Smooth muscle cell (in vitro differentiated cells): Measurements from ENCODE around the gene CRYBG1. TPM values are rescaled to one million over a fixed set of nuclear protein-coding genes. Genes with fewer than 3 reads are reported as not detected.
"Not testable (repeated sequence)": the region's sequence is repeated elsewhere in the genome, so short reads cannot be mapped to it uniquely, and the experiment has no call there.

Experiments used
- DNase-seq: peaks from one replicate; lab custom pipeline; 2025; ENCODE audit not compliant: unreplicated experiment; lab: John Stamatoyannopoulos, UW
- H2AFZ ChIP-seq: fragments of 200-600 bp; sonication (generic); 2 replicates; pipeline ENCODE4 v1.6.0; 2016; ENCODE audit warnings: antibody characterized with exemption, low read depth, mild to moderate bottlenecking
- H3F3A ChIP-seq: fragments of 200-600 bp; sonication (generic); 2 replicates; pipeline ENCODE4 v1.6.0; 2017; ENCODE audit warnings: antibody characterized with exemption, low read depth
- H3K27ac ChIP-seq: fragments of 200-600 bp; sonication (generic); 2 replicates; pipeline ENCODE4 v1.5.1; 2016; ENCODE audit warnings: low read depth, mild to moderate bottlenecking
- H3K27me3 ChIP-seq: fragments of 200-600 bp; sonication (generic); 2 replicates; pipeline ENCODE4 v1.6.1; 2016; ENCODE audit warnings: low read depth, mild to moderate bottlenecking
- H3K36me3 ChIP-seq: fragments of 200-600 bp; sonication (generic); 2 replicates; pipeline ENCODE4 v1.5.1; 2016; ENCODE audit warnings: low read depth
- H3K4me1 ChIP-seq: fragments of 200-600 bp; sonication (generic); 2 replicates; pipeline ENCODE4 v1.5.1; 2016; ENCODE audit warnings: low read depth
- H3K4me2 ChIP-seq: fragments of 200-600 bp; sonication (generic); 2 replicates; pipeline ENCODE4 v1.6.0; 2016; ENCODE audit warnings: mild to moderate bottlenecking
- H3K4me3 ChIP-seq: fragments of 200-600 bp; sonication (generic); 2 replicates; pipeline ENCODE4 v1.5.1; 2016; ENCODE audit warnings: mild to moderate bottlenecking
- H3K79me2 ChIP-seq: fragments of 200-600 bp; sonication (generic); 2 replicates; pipeline ENCODE4 v1.6.0; 2016; ENCODE audit warnings: low read depth, mild to moderate bottlenecking
- H3K9ac ChIP-seq: fragments of 200-600 bp; sonication (generic); 2 replicates; pipeline ENCODE4 v1.6.0; 2016; ENCODE audit warnings: low read depth
- H3K9me3 ChIP-seq: fragments of 200-600 bp; sonication (generic); replicated peaks from 2 replicates; pipeline ENCODE4 v1.5.1; 2016; ENCODE audit warnings: low read depth
- H4K20me1 ChIP-seq: fragments of 200-600 bp; sonication (generic); 2 replicates; pipeline ENCODE4 v1.6.0; 2016; ENCODE audit warnings: low read depth
- WGBS: methylation state at CpG from one replicate; pipeline ENCODE4 v1.1.7; 2016; ENCODE audit warnings: low lambda C conversion rate; 5-methylcytosine and 5-hydroxymethylcytosine counted together
- polyA plus RNA-seq: library from polyadenylated mRNA; unstranded; fragments of >200 nt; fragmentation: Nextera tagmentation; extraction: Ambion mirVana; gene quantifications from 2 replicates; pipeline ENCODE4 v1.2.1, GENCODE V29; 2016
- total RNA-seq: library from RNA; depleted of rRNA; stranded (reverse); fragments of >200 nt; gene quantifications from 2 replicates; pipeline ENCODE4 v1.2.3, GENCODE V29; 2014
- TF ChIP-seq, protein P1 (sequence below): fragments of 200-600 bp; sonication (generic); IDR thresholded peaks from 2 replicates; pipeline ENCODE4 v1.5.1; 2017; ENCODE audit warnings: borderline replicate concordance, mild to moderate bottlenecking, antibody characterized with exemption; ENCODE audit not compliant: insufficient read depth, poor library complexity, severe bottlenecking

CRYBG1 gene
- total and polyA plus RNA-seq, 2 experiments from 2014 or later: 0.98 to 11.9 TPM

DNA sequence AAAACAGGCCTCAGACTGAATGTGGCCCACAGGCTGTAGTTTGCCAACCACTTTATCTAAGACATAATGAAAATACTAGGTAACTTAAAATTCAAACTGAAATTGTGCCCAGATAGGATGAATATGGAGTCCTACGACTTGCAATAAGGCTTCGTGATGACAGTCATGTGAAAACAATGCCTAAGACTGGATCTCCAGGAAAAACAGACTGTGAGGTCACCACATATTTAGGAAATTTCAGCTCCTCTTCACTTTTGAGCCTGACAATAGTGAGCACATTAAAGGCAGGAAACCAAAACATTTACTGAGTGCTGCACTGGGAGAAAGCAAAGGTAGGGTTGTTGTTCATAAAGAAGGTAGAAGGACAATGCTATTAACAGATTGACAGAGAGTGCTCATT, 218.8 kb downstream of the CRYBG1 start:
- WGBS: 72% methylated on average over 2 of the region's 2 CpGs
- Histone ChIP-seq H3K27me3 (no peaks in the 10 kb centered on the region), H3K36me3 (no peaks in the 10 kb centered on the region), H3K9me3 (no peaks in the 10 kb centered on the region), H3K4me3 (no peak overlapping the region), H3F3A (no peaks in the 10 kb centered on the region), H2AFZ (no peak overlapping the region), H3K27ac (no peak overlapping the region), H4K20me1 (no peaks in the 10 kb centered on the region), H3K9ac (no peak overlapping the region), H3K4me1 (no peaks in the 10 kb centered on the region), H3K4me2 (no peak overlapping the region), H3K79me2 (no peaks in the 10 kb centered on the region)
- TF ChIP-seq, protein P1, sequence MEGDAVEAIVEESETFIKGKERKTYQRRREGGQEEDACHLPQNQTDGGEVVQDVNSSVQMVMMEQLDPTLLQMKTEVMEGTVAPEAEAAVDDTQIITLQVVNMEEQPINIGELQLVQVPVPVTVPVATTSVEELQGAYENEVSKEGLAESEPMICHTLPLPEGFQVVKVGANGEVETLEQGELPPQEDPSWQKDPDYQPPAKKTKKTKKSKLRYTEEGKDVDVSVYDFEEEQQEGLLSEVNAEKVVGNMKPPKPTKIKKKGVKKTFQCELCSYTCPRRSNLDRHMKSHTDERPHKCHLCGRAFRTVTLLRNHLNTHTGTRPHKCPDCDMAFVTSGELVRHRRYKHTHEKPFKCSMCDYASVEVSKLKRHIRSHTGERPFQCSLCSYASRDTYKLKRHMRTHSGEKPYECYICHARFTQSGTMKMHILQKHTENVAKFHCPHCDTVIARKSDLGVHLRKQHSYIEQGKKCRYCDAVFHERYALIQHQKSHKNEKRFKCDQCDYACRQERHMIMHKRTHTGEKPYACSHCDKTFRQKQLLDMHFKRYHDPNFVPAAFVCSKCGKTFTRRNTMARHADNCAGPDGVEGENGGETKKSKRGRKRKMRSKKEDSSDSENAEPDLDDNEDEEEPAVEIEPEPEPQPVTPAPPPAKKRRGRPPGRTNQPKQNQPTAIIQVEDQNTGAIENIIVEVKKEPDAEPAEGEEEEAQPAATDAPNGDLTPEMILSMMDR: no peak
- no peak for DNase-seq

DNA sequence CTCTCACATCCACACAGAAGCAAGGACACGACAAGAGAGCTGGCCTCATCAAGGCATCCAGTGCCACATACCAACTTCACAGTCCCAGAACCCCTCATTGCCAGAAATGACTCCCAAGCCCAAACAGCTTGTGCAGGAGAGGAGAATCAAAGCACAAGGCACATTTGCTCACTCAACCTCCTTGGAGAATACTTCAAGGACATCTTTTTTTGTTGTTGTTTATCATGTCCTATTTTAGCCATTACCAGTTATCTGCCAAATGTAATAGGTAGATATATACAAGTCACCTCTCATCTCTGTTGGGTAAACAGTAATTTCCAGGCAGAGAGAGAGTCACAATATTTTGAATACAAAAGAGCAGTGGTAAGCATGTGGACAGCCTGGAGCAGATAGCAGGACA, 221.0 kb downstream of the CRYBG1 start:
- H3K4me1 ChIP-seq: no peaks in the 10 kb centered on the region
- TF ChIP-seq, protein P1: no peak
- DNase-seq: no peak
- no peak overlapping the region for H2AFZ ChIP-seq
- H3K27ac ChIP-seq: no peak overlapping the region
- no peak overlapping the region for H3K4me2 ChIP-seq
- H3K9ac ChIP-seq: no peak overlapping the region
- 93% methylated on average over 1 of the region's 1 CpG for WGBS
- H3K9me3 ChIP-seq: no peaks in the 10 kb centered on the region
- no peaks in the 10 kb centered on the region for H3K36me3 ChIP-seq
- no peaks in the 10 kb centered on the region for H4K20me1 ChIP-seq
- no peaks in the 10 kb centered on the region for H3K79me2 ChIP-seq
- no peaks in the 10 kb centered on the region for H3F3A ChIP-seq
- no peaks in the 10 kb centered on the region for H3K27me3 ChIP-seq
- H3K4me3 ChIP-seq: no peak overlapping the region

DNA sequence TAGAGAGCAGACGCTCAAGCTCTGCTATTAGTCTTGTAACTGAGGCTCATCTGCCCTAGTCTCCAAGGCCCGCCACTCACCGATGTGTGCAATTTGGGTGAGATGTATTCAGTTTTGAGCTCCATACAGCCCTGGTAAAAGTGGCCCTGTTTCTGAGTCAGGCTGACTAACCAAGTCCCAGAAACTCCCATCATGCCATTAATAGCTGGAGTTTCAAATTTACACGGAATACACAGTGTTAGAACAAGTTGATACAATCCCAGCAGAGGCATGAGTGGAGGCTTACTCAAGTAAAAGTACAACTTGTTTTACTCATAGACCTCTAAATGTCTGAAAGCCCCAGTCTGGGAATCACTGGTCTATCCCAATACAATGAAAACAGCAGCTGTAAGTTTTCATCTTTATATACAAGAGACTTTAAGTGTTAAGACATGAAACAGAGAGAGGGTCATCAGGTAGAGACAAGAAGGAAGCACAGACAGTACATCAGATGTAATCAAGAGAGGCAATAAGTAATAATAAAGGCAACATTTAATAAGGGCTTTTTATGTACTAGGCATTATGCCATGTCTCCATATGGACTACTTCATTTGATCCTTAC, 226.4 kb downstream of the CRYBG1 start:
- Histone ChIP-seq H3K27ac (no peak overlapping the region), H3F3A (no peaks in the 10 kb centered on the region), H3K27me3 (no peaks in the 10 kb centered on the region), H3K36me3 (no peaks in the 10 kb centered on the region), H3K79me2 (no peaks in the 10 kb centered on the region), H2AFZ (no peak overlapping the region), H3K9me3 (no peaks in the 10 kb centered on the region), H4K20me1 (no peaks in the 10 kb centered on the region), H3K9ac (no peak overlapping the region), H3K4me1 (no peaks in the 10 kb centered on the region), H3K4me3 (no peak overlapping the region), H3K4me2 (no peak overlapping the region)
- no peak for DNase-seq
- 92% methylated on average over 4 of the region's 4 CpGs for WGBS
- TF ChIP-seq, protein P1: no peak

GRCh38 chr6:106588937-106589336, 228.4 kb downstream of the CRYBG1 start:
- H3K36me3 ChIP-seq, H3K27me3 ChIP-seq, H4K20me1 ChIP-seq, H3K4me3 ChIP-seq, H3K4me2 ChIP-seq, DNase-seq, H3K9ac ChIP-seq, H3K9me3 ChIP-seq, H2AFZ ChIP-seq, H3K79me2 ChIP-seq, H3K4me1 ChIP-seq, H3F3A ChIP-seq, H3K27ac ChIP-seq: not testable (repeated sequence)
- 67% methylated on average over 3 of the region's 5 CpGs for WGBS
